CD4-positive, CD25-positive, alpha-beta regulatory T cell (primary cell): ENCODE data around the gene ATP13A2. TPM values are rescaled to one million over a fixed set of nuclear protein-coding genes. Genes with fewer than 3 reads are reported as not detected.
"Not testable (repeated sequence)": the region's sequence is repeated elsewhere in the genome, so short reads cannot be mapped to it uniquely, and the experiment has no call there.

ENCODE experiments used
- ATAC-seq, 2 donors: fragments of 150-1000 bp; cut with Tn5 transposase; one replicate each; pipeline ENCODE4 v1.10.0; 2021; ENCODE audit warnings: low read depth in 2 of 2, moderate number of reproducible peaks in 2 of 2, moderate library complexity in 1 of 2
- DNase-seq, 3 donors: peaks; one replicate each; pipeline versions ENCODE4 v3.0.0 to v3.0.0-alpha.2; 2012 to 2022; ENCODE audit warnings: mixed read lengths in 1 of 3
- H3K27ac ChIP-seq: one replicate; pipeline ENCODE4 v1.7.0; 2013; ENCODE audit warnings: mild to moderate bottlenecking, low read length; ENCODE audit not compliant: insufficient read depth, poor library complexity, severe bottlenecking
- H3K27me3 ChIP-seq: one replicate; pipeline ENCODE4 v1.7.0; 2013; ENCODE audit warnings: low read length; ENCODE audit not compliant: control insufficient read depth, insufficient read depth
- H3K36me3 ChIP-seq: one replicate; pipeline ENCODE4 v1.7.0; 2013; ENCODE audit warnings: mild to moderate bottlenecking, low read length, moderate library complexity; ENCODE audit not compliant: control insufficient read depth, insufficient read depth
- H3K4me1 ChIP-seq: 2 replicates; pipeline ENCODE4 v1.7.0; 2013; ENCODE audit warnings: mild to moderate bottlenecking, low read length; ENCODE audit not compliant: insufficient read depth, control insufficient read depth, poor library complexity, severe bottlenecking
- H3K4me3 ChIP-seq: one replicate; pipeline ENCODE4 v1.7.0; 2013; ENCODE audit warnings: low read depth, mild to moderate bottlenecking, low read length, moderate library complexity
- H3K9me3 ChIP-seq, 2 experiments: 1 replicate in 1 of 2; 2 replicates in 1 of 2; pipeline ENCODE4 v1.7.0; 2013; ENCODE audit warnings: low read length in 2 of 2, mild to moderate bottlenecking in 1 of 2, moderate library complexity in 1 of 2; ENCODE audit not compliant: control insufficient read depth in 2 of 2
- H3K27ac Mint-ChIP-seq, 3 donors: one replicate each; pipeline ENCODE4 v1.8.0; 2020 to 2022; ENCODE audit warnings: mild to moderate bottlenecking in 3 of 3, mixed read lengths in 3 of 3, moderate library complexity in 2 of 3
- H3K27me3 Mint-ChIP-seq: one replicate; pipeline ENCODE4 v1.8.0; 2022; ENCODE audit warnings: mild to moderate bottlenecking, mixed read lengths
- H3K36me3 Mint-ChIP-seq: one replicate; pipeline ENCODE4 v1.8.0; 2020; ENCODE audit warnings: mixed read lengths
- H3K4me1 Mint-ChIP-seq, 4 donors: one replicate each; pipeline ENCODE4 v1.8.0; 2020 to 2022; ENCODE audit warnings: mixed read lengths in 4 of 4, mild to moderate bottlenecking in 1 of 4
- H3K4me3 Mint-ChIP-seq, 4 donors: one replicate each; pipeline ENCODE4 v1.8.0; 2020 to 2022; ENCODE audit warnings: mild to moderate bottlenecking in 4 of 4, mixed read lengths in 4 of 4, moderate library complexity in 3 of 4
- H3K9me3 Mint-ChIP-seq, 7 donors: one replicate each; pipeline ENCODE4 v1.8.0; 2020 to 2022; ENCODE audit warnings: mixed read lengths in 7 of 7, mild to moderate bottlenecking in 3 of 7, moderate library complexity in 2 of 7
- polyA plus RNA-seq, 4 donors: library from polyadenylated mRNA; unstranded; fragments of 300-500 nt; fragmentation: Illumina TruSeq; gene quantifications; one replicate each; pipeline ENCODE4 v1.2.3, GENCODE V29; 2021
- total RNA-seq: library from RNA; stranded (reverse); gene quantifications from one replicate; pipeline ENCODE4 v1.2.3, GENCODE V29; 2022

The ATP13A2 gene
- total and polyA plus RNA-seq, 5 donors from 2014 or later, result 29.7 to 41.7 (median 33.0) TPM

DNA sequence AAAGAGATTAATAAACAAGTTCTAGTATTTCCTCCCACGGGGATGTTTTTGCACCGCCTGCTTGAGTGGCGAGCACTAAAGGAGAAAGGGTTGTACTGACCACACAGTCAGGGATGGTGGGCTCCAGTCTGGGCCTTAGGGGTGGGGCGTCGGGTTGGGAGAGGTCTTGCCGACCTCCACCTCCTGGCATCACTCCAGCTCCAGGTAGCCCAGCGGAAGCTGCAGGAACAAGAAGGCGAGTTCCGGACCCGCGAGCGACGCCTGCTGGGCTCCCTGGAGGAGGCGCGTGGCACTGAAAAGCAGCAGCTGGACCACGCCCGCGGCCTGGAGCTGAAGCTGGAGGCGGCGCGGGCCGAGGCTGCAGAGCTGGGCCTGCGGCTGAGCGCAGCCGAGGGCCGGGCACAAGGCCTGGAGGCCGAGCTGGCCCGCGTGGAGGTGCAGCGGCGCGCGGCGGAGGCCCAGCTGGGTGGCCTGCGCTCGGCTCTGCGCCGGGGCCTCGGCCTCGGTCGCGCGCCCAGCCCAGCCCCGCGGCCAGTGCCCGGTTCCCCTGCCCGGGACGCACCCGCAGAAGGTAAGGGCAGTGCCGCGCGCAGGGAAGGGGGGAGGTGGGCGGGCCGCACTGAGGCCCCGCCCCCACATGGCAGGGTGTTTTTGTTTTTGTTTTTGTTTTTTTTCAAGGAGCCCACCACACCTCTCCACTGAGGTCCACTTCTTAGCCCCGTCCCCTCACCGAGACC lies 51.0 kb downstream of the ATP13A2 start:
- no peaks in the 10 kb centered on the region for H3K27me3 ChIP-seq
- peaks cover 7 to 25% (median 9%) of the 10 kb centered on the region in 4 donors for H3K4me1 Mint-ChIP-seq
- ATAC-seq, result peak; percentile 75 to 84
- H3K9me3 ChIP-seq, result no peaks in the 10 kb centered on the region
- H3K4me3 Mint-ChIP-seq, result peak overlapping the region; percentile 86 to 97 (median 90)
- peak overlapping the region; percentile 82 to 93 (median 83) for H3K27ac Mint-ChIP-seq
- DNase-seq, result peak; percentile 65 to 82 (median 71)
- H3K27ac ChIP-seq, result peak overlapping the region; percentile 57
- H3K9me3 Mint-ChIP-seq, result no peaks in the 10 kb centered on the region
- H3K36me3 ChIP-seq, result no peaks in the 10 kb centered on the region
- H3K36me3 Mint-ChIP-seq, result peaks cover 7% of the 10 kb centered on the region
- H3K27me3 Mint-ChIP-seq, result no peaks in the 10 kb centered on the region
- H3K4me1 ChIP-seq, result peaks cover 14% of the 10 kb centered on the region
- H3K4me3 ChIP-seq, result peak overlapping the region; percentile 73

DNA sequence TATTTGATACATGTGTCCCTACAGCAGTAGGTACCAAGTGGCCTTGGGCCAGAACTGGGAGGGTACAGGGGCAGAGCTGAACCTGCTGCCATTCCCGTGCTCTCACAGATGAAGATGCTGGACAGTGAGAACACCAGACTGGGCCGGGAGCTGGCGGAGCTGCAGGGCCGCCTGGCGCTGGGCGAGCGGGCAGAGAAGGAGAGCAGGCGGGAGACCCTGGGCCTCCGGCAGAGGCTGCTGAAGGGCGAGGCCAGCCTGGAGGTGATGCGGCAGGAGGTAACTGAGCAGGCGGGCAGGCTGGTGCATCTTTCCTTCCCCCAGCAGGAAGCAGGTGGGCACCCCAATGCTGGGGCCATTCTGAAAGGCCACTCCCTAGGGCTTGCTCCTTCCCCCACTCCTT lies 53.3 kb downstream of the ATP13A2 start:
- no peak overlapping the region for H3K4me3 Mint-ChIP-seq
- Histone ChIP-seq H3K4me3 (no peak overlapping the region), H3K9me3 (no peaks in the 10 kb centered on the region), H3K36me3 (no peaks in the 10 kb centered on the region), H3K27me3 (no peaks in the 10 kb centered on the region), H3K4me1 (peaks cover 14% of the 10 kb centered on the region), H3K27ac (no peak overlapping the region)
- no peaks in the 10 kb centered on the region for H3K27me3 Mint-ChIP-seq
- ATAC-seq (no peak), DNase-seq (no peak)
- peaks cover 7 to 19% (median 9%) of the 10 kb centered on the region in 4 donors for H3K4me1 Mint-ChIP-seq
- H3K27ac Mint-ChIP-seq, result no peak overlapping the region
- H3K9me3 Mint-ChIP-seq, result no peaks in the 10 kb centered on the region
- no peaks in the 10 kb centered on the region for H3K36me3 Mint-ChIP-seq

DNA sequence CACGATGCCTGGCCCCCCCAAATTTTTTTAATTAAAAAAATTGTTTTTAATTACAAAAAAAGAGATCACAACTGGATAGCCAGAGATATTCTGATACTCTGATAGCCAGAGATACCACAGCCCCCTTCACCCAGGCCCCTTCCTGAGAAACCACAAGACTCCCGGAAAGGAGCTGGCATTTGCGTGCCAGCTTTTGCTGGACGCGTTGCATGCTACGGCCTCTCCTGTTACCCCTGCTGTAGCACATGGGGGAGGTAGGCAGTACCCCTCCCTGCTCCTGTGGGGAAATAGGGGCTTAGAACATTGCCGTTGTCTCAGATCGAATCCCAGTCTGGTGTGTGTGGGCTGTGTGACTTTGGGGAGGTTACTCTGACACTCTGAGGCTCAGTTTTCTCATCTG lies 54.0 kb downstream of the ATP13A2 start:
- H3K9me3 Mint-ChIP-seq, result no peaks in the 10 kb centered on the region
- H3K4me3 Mint-ChIP-seq, result no peak overlapping the region
- DNase-seq (no peak), ATAC-seq (no peak)
- H3K27ac Mint-ChIP-seq, result no peak overlapping the region
- Histone ChIP-seq H3K9me3 (no peaks in the 10 kb centered on the region), H3K4me3 (no peak overlapping the region), H3K27ac (no peak overlapping the region), H3K4me1 (peaks cover 14% of the 10 kb centered on the region), H3K36me3 (no peaks in the 10 kb centered on the region), H3K27me3 (no peaks in the 10 kb centered on the region)
- H3K27me3 Mint-ChIP-seq, result no peaks in the 10 kb centered on the region
- H3K4me1 Mint-ChIP-seq, result peaks cover 6 to 16% (median 7%) of the 10 kb centered on the region in 4 donors
- no peaks in the 10 kb centered on the region for H3K36me3 Mint-ChIP-seq

DNA sequence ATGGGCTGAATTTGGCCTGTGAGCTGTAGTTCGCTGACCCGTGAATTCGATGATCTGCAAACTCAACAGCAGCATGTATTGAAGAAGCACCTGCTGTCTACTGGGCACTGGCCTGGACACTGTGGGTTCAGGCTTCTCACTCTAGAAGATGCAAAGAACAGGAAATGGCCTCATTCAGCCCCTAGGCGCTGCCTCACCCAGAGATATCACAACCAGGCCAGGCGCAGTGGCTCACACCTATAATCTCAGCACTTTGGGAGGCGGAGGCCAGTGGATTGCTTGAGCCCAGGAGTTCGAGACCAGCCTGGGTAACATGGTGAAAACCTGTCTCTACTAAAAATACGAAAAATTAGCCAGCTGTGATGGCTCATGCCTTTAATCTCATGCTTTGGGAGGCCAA lies 55.0 kb downstream of the ATP13A2 start:
- no peak for ATAC-seq
- Mint-ChIP-seq H3K27ac (no peak overlapping the region), H3K4me3 (peak overlapping the region in 1 of 4 donors; percentile 43), H3K27me3 (no peaks in the 10 kb centered on the region), H3K36me3 (no peaks in the 10 kb centered on the region), H3K4me1 (peaks cover 6 to 15% (median 7%) of the 10 kb centered on the region in 4 donors), H3K9me3 (no peaks in the 10 kb centered on the region)
- DNase-seq, result no peak
- H3K36me3 ChIP-seq, result no peaks in the 10 kb centered on the region
- no peaks in the 10 kb centered on the region for H3K9me3 ChIP-seq
- no peaks in the 10 kb centered on the region for H3K27me3 ChIP-seq
- peaks cover 14% of the 10 kb centered on the region for H3K4me1 ChIP-seq
- H3K27ac ChIP-seq, result no peak overlapping the region
- H3K4me3 ChIP-seq, result no peak overlapping the region

DNA sequence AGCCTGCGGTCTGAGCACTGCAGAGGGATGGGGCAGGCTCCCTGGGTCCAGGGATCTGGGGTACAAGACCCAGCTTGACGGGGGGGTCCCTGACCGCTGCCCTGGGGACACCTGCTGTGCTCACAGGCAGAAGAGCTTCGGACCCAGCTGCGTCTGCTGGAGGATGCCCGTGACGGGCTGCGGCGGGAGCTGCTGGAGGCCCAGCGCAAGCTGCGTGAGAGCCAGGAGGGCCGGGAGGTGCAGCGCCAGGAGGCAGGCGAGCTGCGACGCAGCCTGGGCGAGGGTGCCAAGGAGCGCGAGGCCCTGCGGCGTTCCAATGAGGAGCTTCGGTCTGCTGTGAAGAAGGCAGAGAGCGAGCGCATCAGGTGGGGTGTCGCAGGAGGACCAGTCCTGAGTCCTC lies 56.5 kb downstream of the ATP13A2 start:
- H3K27me3 Mint-ChIP-seq, result no peaks in the 10 kb centered on the region
- peaks cover under 1 to 4% (median 2%) of the 10 kb centered on the region in 4 donors for H3K4me1 Mint-ChIP-seq
- Histone ChIP-seq H3K9me3 (no peaks in the 10 kb centered on the region), H3K4me3 (no peak overlapping the region), H3K27ac (no peak overlapping the region), H3K36me3 (no peaks in the 10 kb centered on the region), H3K27me3 (no peaks in the 10 kb centered on the region), H3K4me1 (peaks cover 2% of the 10 kb centered on the region)
- no peaks in the 10 kb centered on the region for H3K36me3 Mint-ChIP-seq
- no peak overlapping the region for H3K27ac Mint-ChIP-seq
- H3K9me3 Mint-ChIP-seq, result no peaks in the 10 kb centered on the region
- ATAC-seq, result no peak
- no peak overlapping the region for H3K4me3 Mint-ChIP-seq
- DNase-seq, result no peak

DNA sequence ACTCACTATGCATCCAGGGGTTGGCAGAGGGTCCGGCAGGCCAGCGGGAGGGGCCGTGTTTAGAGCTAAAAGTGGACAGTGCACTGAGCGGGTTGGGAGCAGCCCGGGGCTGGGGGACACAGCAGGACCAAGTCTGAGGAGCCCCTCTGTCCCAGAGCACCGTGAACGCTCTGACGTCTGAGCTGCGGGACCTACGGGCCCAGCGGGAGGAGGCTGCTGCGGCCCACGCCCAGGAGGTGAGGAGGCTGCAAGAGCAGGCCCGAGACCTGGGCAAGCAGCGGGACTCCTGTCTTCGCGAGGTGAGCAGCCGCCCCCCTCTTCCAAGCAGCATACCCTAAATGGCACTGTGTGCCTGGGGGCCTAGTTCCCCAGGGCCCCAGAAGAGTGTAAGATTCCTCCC lies 57.1 kb downstream of the ATP13A2 start:
- H3K9me3 Mint-ChIP-seq, result no peaks in the 10 kb centered on the region
- ATAC-seq (no peak), DNase-seq (no peak)
- no peak overlapping the region for H3K27ac Mint-ChIP-seq
- H3K27ac ChIP-seq, result no peak overlapping the region
- no peaks in the 10 kb centered on the region for H3K4me1 ChIP-seq
- H3K36me3 Mint-ChIP-seq, result no peaks in the 10 kb centered on the region
- H3K36me3 ChIP-seq, result no peaks in the 10 kb centered on the region
- no peaks in the 10 kb centered on the region for H3K9me3 ChIP-seq
- no peak overlapping the region for H3K4me3 ChIP-seq
- H3K4me1 Mint-ChIP-seq, result no peaks in the 10 kb centered on the region
- no peak overlapping the region for H3K4me3 Mint-ChIP-seq
- no peaks in the 10 kb centered on the region for H3K27me3 ChIP-seq
- H3K27me3 Mint-ChIP-seq, result no peaks in the 10 kb centered on the region

DNA sequence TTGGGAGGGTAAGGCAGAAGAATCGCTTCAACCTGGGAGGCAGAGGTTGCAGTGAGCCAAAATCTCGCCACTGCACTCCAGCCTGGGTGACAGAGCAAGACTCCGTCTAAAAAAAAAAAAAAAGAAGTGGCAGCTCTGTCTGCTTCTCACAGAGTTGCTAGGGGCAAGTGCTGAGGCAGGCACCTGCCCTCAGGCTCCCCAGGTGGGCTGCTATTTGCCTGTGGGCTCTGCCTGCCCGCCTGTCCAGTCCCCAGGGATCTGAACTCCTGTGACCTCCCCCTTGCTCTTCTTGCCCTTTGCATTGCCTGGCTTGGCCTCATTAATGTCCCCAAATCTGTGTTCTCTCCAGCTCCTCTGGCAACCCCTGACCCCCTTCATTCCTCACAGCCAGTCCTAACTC lies 59.4 kb downstream of the ATP13A2 start:
- H3K4me3 Mint-ChIP-seq, H3K4me3 ChIP-seq, H3K36me3 Mint-ChIP-seq, H3K27me3 Mint-ChIP-seq, H3K36me3 ChIP-seq, ATAC-seq, H3K4me1 ChIP-seq, H3K9me3 Mint-ChIP-seq, H3K27ac ChIP-seq, DNase-seq, H3K9me3 ChIP-seq, H3K4me1 Mint-ChIP-seq, H3K27me3 ChIP-seq: not testable (repeated sequence)
- peak overlapping the region in 1 of 3 donors; percentile 60 for H3K27ac Mint-ChIP-seq

DNA sequence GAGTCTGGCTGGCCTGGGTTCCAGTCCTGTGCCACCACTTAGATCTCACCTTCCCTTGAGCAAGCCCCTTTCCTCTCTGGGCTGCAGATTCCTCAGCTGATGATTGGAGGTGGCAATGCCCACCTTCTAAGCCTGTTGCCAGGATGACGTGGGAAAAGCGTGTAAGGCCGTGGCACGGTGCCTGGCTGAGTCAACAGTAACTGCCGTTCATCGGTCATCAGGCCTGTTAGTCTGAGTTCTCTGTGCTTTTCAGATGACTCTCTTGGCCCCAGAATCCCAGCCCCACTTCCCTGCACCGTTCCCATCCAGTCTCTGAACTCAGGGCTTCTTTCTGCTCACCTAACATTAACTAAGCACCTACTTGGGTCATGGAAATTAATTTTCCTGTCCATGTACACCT lies 62.7 kb downstream of the ATP13A2 start:
- not testable (repeated sequence) for H3K36me3 ChIP-seq, ATAC-seq, H3K4me1 Mint-ChIP-seq, H3K4me3 ChIP-seq, H3K27me3 Mint-ChIP-seq, H3K4me3 Mint-ChIP-seq, H3K9me3 Mint-ChIP-seq, H3K9me3 ChIP-seq, H3K4me1 ChIP-seq, H3K27ac ChIP-seq, DNase-seq, H3K27me3 ChIP-seq, H3K27ac Mint-ChIP-seq
- H3K36me3 Mint-ChIP-seq, result peaks cover 14% of the 10 kb centered on the region
